GM19463 (cell line): Measurements from ENCODE around the gene SPATC1L.

Experiments used
- ATAC-seq: cut with Tn5 transposase; IDR thresholded peaks from one replicate; pipeline ENCODE4 v1.9.1; 2021; ENCODE audit warnings: mild to moderate bottlenecking, moderate library complexity; ENCODE audit not compliant: unreplicated experiment

SPATC1L gene

GRCh38 chr21:46122758-46123683, 61.2 kb downstream of the SPATC1L start:
- no peak for ATAC-seq

DNA sequence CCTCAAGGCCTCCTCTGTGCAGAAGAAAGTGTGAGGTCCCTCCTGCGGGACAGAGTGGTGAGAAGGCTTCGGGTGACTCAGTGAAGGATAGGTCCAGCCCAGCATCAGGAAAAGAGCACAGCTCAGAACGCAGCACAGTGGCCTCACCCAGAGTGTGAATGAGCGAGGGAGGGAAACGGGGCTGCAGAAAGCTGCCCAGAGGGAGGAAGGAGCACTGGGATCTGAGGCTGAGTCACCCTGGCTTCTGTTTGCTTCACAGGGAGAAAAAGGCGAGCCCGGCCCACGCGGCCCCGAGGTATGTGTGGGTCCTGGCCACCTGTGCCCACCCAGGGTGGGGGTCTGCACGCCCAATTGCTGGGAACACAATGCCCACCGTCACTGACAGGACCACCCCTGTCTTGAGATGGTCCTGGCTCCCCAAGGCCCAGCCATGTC, 62.0 kb downstream of the SPATC1L start:
- ATAC-seq, result no peak

GRCh38 chr21:46121286-46122221, 62.7 kb downstream of the SPATC1L start:
- no peak for ATAC-seq

DNA sequence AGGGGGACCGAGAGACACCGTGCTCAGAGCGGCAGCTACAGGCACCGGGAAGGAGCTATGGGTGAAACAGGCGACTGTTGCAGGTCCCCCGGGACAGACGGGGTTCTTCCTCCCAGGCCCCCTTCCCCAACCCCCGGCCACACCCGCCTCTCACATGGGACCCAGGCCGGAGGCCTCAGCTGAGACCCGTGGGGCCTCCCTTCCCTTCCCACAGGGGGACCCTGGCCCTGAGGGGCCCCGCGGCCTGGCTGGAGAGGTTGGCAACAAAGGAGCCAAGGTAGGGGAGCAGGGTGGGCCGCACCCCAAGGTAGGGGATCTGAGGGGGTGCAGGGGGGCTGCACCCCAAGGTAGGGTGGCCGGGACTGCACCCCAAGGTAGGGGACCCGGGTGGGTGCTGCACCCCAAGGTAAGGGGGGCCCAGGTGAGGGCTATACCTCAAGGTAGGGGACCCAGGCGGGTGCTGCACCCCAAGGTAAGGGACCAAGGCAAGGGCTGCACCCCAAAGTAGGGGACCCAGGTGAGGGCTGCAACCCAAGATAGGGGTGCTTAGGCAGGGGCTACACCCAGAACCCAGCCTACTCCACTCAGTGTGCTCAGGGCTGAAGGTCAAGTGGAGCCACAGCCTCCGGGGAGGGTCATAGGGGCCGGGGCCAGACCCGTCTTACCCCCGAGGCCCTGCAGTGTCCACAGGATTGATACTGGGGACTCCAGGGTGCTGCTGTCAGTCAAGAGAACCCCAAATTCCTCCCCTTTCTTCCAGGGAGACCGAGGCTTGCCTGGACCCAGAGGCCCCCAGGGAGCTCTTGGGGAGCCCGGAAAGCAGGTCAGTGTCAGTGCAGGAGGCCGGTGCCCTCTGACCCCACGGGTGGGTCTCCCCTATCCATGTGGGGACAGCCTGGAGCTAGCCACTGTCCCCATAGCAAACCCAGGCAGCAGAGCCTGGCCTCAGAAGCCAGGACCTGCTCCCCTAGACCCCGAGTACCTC, 63.7 kb downstream of the SPATC1L start:
- ATAC-seq, result no peak

DNA sequence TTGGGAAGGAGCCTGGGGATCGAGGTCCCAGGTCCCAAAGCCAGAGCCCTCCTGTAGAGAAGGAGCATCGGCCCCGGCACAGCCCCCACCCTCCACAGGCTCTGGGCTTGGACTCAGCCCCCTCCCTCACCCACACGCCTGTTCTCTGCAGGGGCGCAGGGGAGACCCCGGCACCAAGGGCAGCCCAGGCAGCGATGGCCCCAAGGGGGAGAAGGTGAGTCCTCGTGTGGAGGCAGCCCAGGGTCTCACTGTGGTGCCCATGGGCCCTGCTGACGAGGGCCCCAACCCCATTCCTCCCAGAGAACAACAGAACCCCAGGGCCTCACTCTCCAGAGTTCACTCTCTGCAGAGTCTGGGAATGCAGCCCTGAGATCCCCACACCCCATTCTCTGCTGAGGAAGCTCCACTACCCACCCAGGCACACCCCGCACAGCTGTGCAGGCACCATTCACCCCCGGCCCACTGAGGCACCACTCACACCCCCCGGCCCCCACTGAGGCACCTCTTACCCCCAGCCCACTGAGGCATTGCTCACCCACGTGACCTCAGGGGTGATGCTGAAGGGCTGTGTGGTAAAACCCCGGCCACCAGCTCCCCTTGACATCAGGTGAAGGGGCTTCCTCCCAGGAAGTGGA, 64.5 kb downstream of the SPATC1L start:
- no peak for ATAC-seq

DNA sequence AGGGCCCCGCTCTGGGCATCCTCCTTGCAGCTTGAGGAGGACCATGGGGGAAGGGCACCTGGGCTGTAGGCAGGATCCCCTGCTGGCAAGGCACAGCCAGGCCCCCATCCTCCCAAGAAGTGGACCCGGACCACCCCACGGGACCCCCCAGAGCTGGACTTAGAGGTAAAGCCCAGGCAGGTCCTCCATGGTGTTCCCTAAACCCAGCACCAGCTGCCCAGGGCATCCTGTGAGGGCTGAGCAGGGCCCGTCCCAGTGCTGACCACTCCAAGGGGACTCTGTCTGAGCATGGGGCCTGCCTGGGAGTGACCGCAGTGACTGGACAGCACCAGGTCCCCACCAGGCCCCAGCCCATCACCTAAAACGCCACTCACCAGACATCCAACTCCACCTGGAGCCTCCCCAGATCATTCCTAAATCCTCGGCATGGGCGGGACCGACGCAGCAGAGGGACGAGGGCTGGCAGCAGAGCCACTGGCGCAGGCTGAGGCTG, 65.1 kb downstream of the SPATC1L start:
- no peak for ATAC-seq

DNA sequence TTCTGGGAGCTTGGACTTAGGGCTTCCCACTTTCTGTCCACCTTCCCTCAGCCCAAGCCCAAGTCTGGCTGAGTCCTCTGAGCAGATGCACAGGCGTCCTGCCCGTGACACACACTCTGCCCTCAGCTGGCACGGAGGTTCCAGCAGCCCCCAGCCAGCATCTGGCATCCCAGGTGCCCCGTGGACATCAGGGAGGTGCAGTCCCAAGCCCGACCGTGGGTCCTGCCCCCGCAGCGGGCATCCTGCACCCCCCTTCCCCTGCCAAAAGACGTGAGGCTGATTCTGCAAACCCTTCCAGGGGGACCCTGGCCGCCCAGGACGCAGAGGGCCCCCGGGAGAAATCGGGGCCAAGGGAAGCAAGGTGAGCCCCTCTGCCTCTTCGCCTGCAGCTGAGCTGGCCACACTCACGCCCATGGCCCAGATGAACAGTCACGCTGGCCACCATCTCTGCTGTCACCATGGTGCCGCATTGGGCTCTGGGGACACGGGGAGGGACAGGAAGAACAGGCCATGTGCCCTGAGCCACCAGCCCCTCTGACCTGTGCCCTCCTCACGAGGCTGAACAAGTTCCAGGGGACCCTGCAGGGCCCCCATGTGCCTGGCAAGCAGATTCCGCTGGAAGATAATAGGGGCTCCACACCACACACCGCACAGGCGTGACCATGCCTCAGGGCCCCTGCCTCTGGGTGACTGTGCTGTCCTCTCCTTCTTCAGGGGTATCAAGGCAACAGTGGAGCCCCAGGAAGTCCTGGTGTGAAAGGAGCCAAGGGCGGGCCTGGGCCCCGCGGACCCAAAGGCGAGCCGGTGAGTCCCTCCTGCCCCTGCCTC, 65.7 kb downstream of the SPATC1L start:
- no peak for ATAC-seq

DNA sequence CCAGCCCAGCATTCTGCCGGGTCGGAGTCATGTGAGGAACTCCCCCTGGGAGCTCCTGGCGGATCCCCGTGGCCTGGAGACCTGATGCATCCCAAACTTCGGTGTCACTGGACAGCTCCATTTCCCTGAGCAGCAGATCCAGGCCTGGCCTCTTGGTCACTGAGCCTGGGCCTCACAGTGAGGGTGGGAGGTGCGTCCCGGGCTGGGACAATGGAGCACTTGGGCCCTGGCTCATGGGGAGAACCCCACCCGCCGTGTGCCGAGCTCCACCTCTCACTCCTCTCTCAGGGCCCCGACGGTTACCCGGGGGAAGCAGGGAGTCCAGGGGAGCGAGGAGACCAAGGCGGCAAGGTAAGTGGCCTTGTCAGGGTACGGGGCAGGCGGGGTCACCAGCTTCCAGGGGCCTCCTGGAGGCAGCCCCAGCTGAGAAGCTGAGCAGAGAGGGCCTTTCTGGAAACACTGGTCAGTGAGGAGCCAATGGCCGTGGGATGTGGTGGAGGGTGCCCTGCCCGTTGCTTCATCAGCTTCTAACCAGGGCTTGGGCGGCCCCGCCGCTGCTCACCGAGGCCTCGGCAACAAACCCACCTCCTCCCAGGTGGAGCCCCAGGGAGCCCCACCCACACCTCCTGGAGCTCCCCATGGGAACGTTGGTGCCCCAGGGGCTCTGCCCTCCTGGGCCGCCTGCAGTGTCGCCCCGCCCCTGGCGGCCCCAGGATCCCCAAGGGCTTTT, 66.5 kb downstream of the SPATC1L start:
- ATAC-seq, result no peak

- ATAC-seq, result no peak
Measured at GRCh38 chr21:46116776-46117585, 67.3 kb downstream of the SPATC1L start.

DNA sequence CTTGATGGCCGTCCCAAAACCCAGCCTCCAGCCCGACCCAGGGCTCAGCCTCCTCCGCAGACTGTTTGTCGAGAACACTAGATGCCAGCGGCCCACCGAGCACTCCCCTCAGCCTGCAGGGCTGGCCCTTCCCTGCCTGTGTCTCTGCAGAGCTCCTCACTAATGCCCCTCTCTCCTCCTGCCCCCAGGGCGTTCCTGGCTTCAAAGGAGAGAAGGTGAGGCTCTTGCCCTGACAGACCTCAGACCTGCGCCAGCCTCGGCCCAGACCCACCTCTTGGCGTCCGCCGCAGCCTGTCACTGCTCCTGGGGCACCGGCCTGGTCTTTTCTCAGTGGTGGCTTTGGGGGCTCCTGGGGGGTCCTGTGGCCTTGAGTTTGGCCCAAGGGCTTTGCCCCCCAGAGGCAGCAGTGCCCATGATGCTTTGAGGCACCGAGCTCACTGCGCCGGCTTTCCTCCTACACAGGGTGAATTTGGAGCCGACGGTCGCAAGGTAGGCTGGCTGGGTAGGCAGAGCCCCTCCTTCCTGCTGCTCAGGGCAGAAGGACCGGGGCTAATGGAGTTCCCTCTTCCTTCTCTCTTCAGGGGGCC, 68.0 kb downstream of the SPATC1L start:
- no peak for ATAC-seq

- ATAC-seq, result no peak
Measured at GRCh38 chr21:46115441-46116188, 68.6 kb downstream of the SPATC1L start.

DNA sequence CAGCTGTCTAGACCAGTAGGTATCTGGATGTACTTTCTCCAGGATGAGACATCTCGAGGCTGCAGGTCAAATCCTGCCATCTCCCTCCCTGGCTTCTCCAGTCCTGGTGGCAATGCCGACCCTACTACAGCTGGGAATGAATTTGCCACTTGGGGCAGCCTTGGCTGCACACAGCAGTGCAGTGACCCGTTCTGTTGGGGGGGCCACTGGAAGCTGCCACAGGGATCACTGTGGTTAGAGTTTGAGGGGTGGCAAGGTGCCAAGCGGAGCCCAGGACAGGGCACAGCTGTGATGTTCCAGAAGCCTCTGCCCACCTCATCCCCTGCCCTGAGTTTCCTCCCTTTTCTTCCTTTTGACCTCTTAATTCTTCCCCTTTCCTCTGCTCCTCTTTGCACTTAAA, 69.3 kb downstream of the SPATC1L start:
- no peak for ATAC-seq

GRCh38 chr21:46113497-46114176, 70.6 kb downstream of the SPATC1L start:
- ATAC-seq, result no peak

- no peak for ATAC-seq
Measured at GRCh38 chr21:46112725-46113215, 71.5 kb downstream of the SPATC1L start.

DNA sequence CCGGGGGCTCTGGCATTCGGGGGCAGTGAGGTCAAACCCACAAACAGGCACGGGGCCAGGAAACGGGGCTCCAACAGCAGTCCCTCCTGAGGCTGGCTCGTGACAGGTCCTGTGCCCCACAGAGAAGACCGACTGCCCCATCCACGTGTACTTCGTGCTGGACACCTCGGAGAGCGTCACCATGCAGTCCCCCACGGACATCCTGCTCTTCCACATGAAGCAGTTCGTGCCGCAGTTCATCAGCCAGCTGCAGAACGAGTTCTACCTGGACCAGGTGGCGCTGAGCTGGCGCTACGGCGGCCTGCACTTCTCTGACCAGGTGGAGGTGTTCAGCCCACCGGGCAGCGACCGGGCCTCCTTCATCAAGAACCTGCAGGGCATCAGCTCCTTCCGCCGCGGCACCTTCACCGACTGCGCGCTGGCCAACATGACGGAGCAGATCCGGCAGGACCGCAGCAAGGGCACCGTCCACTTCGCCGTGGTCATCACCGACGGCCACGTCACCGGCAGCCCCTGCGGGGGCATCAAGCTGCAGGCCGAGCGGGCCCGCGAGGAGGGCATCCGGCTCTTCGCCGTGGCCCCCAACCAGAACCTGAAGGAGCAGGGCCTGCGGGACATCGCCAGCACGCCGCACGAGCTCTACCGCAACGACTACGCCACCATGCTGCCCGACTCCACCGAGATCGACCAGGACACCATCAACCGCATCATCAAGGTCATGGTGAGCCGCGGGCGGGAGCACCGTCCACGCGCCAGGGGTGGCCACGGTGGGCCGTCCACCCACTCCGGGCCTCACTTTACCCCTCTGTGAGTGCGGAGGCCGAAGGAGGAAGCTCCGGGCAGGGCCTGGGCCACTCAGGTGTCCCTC, 72.2 kb downstream of the SPATC1L start:
- ATAC-seq, result no peak
